NB4 (cell line): ENCODE results near the gene ZFAND3.

Experiments used
- CTCF ChIP-seq: IDR thresholded peaks from one replicate; pipeline ENCODE4 v1.5.1; 2012; ENCODE audit warnings: low read depth, low read length
- MAX ChIP-seq: IDR thresholded peaks from 2 replicates; pipeline ENCODE4 v1.6.1; 2011; ENCODE audit warnings: low read depth, low read length
- MYC ChIP-seq: IDR thresholded peaks from 2 replicates; pipeline ENCODE4 v1.6.1; 2011; ENCODE audit warnings: low read depth, low read length
- POLR2A ChIP-seq: IDR thresholded peaks from 2 replicates; pipeline ENCODE4 v1.6.1; 2011; ENCODE audit warnings: mild to moderate bottlenecking; ENCODE audit not compliant: insufficient read length; ENCODE audit errors: extremely low read depth

- no peak for TF ChIP-seq MAX
- TF ChIP-seq CTCF: no peak
- TF ChIP-seq POLR2A: no peak
- TF ChIP-seq MYC: no peak
These were observed 356.3 kb downstream of the ZFAND3 start for GRCh38 chr6:38175786-38176185.
